Heart left ventricle (tissue), 16 donors: Measurements from ENCODE around the gene COL2A1. TPM values are rescaled to one million over a fixed set of nuclear protein-coding genes. Genes with fewer than 3 reads are reported as not detected.

Experiments used
- ATAC-seq, 4 donors: fragments of 200-7000 bp; cut with Tn5 transposase; one replicate each; pipeline ENCODE4 v1.9.1; 2020 to 2022; ENCODE audit warnings: moderate library complexity in 4 of 4, mild to moderate bottlenecking in 3 of 4, moderate number of reproducible peaks in 1 of 4
- DNase-seq, 5 donors: peaks; one replicate each; pipeline ENCODE4 v3.0.0-alpha.2; 2020
- H3K27ac ChIP-seq, 12 donors: fragments of 200-600 bp; sonication (generic) in 4 of 12; one replicate each; pipeline versions ENCODE4 v1.5.0 to v1.8.0; 2016 to 2022; ENCODE audit warnings: mild to moderate bottlenecking in 2 of 12
- H3K27me3 ChIP-seq, 9 donors: fragments of 200-600 bp; sonication (generic) in 2 of 9; one replicate each; pipeline versions ENCODE4 v1.5.1 to v1.8.0; 2016 to 2022; ENCODE audit warnings: mild to moderate bottlenecking in 3 of 9
- H3K36me3 ChIP-seq, 9 donors: fragments of 200-600 bp; sonication (generic) in 2 of 9; one replicate each; pipeline versions ENCODE4 v1.5.0 to v1.8.0; 2018 to 2022; ENCODE audit warnings: mild to moderate bottlenecking in 2 of 9
- H3K4me1 ChIP-seq, 12 donors: fragments of 200-600 bp; sonication (generic) in 4 of 12; one replicate each; pipeline versions ENCODE4 v1.5.0 to v1.8.0; 2016 to 2022; ENCODE audit warnings: mild to moderate bottlenecking in 3 of 12
- H3K4me3 ChIP-seq, 12 donors: fragments of 200-600 bp; sonication (generic) in 4 of 12; one replicate each; pipeline versions ENCODE4 v1.5.0 to v1.8.0; 2017 to 2022; ENCODE audit warnings: mild to moderate bottlenecking in 9 of 12, moderate library complexity in 4 of 12
- H3K9me3 ChIP-seq, 12 donors: fragments of 200-600 bp; sonication (generic) in 4 of 12; one replicate each; pipeline versions ENCODE4 v1.5.0 to v1.8.0; 2016 to 2022; ENCODE audit warnings: mild to moderate bottlenecking in 1 of 12
- CTCF ChIP-seq, 12 donors: fragments of 200-600 bp; sonication (generic) in 4 of 12; IDR thresholded peaks; one replicate each; pipeline versions ENCODE4 v1.5.0 to v1.8.0; 2018 to 2022; ENCODE audit warnings: antibody characterized with exemption in 12 of 12, mild to moderate bottlenecking in 5 of 12
- POLR2A ChIP-seq, 2 donors: fragments of 450-650 bp; IDR thresholded peaks; one replicate each; pipeline ENCODE4 v1.6.1; 2017; ENCODE audit warnings: antibody characterized with exemption in 2 of 2, mild to moderate bottlenecking in 2 of 2, moderate library complexity in 2 of 2
- WGBS, 4 donors: extraction: QIAGEN DNeasy Blood & Tissue Kit in 2 of 4; methylation state at CpG; one replicate each; pipeline versions ENCODE4 v1.1.5 to v1.1.7; 2013 to 2018; 5-methylcytosine and 5-hydroxymethylcytosine counted together
- intact Hi-C, 10 donors: fragments of 100-400 bp; cut with DNase I; formaldehyde crosslinking; loops; one replicate each; pipeline versions ENCODE4 v1.11.1 to v1.14.2; 2022
- polyA plus RNA-seq, 2 donors: library from polyadenylated mRNA; stranded (reverse); fragments of 200-250 nt; gene quantifications; one replicate each; pipeline ENCODE4 v1.2.3, GENCODE V29; 2013
- total RNA-seq, 9 donors: library from RNA; depleted of rRNA in 2 of 9; stranded (reverse); fragments of >200 nt in 2 of 9; fragmentation: NEBNext Ultra II Directional in 3 of 9; extraction: Animal tissue kit (Norgen Biotek cat#: 25700) in 3 of 9; gene quantifications; one replicate each; pipeline versions ENCODE4 v1.1.0 to v1.2.4, GENCODE V29; 2016 to 2023
- donor health status: ischemic (EF 13 %, LVEDD 7.1; RV severe dilation, severe dysfunction).
- donor health status: healthy with polysubstance abuse.
- donor health status: DM: no; HTN: yes; CAD: no.
- donor health status: DM: no; HTN: no; CAD: no.
- donor health status: ischemic (EF 25% LVEDD 6.9; RV normal size, moderate dysfunction).
- donor health status: ischemic (EF 25% LVEDD 5.7; RV mildly dilated, moderate dysfunction).
- donor health status: healthy.
- donor health status: DM: yes; HTN: yes; CAD: no.
- donor health status: ischemic (EF 35%, LVEDD 5.7; RV mildly dilated, moderate dysfunction).
- donor health status: nonischemic (EF 11% LVEDD 7.7; RV severe dilation, severe dysfunction).
- donor health status: DM: yes; HTN: yes; CAD: no.
- donor health status: PGD.
- donor health status: ischemic (EF 29% LVEDD 5.4; RV normal size, mild dysfunction).
- donor health status: nonischemic (EF 23%, LVEDD 6.1; RV moderate dilation, normal function).

COL2A1 gene
- total and polyA plus RNA-seq, 11 donors, result 0.04 to 0.39 (median 0.05) TPM; not detected in 8

GRCh38 chr12:47955059-47955458 lies 49.2 kb downstream of the COL2A1 start:
- Histone ChIP-seq H3K27ac (no peak overlapping the region), H3K4me1 (no peaks in the 10 kb centered on the region), H3K27me3 (no peaks in the 10 kb centered on the region), H3K36me3 (no peaks in the 10 kb centered on the region), H3K4me3 (no peak overlapping the region), H3K9me3 (no peaks in the 10 kb centered on the region)
- intact Hi-C loops, result loop anchor here in 2 of 10 donors (10.0 kb wide), 2 partner anchors 240 to 300 kb away; no protein-coding TSS in a partner anchor
- DNase-seq (no peak), ATAC-seq (no peak)
- 68 to 80% (median 77%) methylated on average over 3 of the region's 3 CpGs for WGBS, 4 donors
- TF ChIP-seq POLR2A (IDR thresholded peaks at IDR 0.05) (no peak), CTCF (IDR thresholded peaks at IDR 0.05) (no peak)

DNA sequence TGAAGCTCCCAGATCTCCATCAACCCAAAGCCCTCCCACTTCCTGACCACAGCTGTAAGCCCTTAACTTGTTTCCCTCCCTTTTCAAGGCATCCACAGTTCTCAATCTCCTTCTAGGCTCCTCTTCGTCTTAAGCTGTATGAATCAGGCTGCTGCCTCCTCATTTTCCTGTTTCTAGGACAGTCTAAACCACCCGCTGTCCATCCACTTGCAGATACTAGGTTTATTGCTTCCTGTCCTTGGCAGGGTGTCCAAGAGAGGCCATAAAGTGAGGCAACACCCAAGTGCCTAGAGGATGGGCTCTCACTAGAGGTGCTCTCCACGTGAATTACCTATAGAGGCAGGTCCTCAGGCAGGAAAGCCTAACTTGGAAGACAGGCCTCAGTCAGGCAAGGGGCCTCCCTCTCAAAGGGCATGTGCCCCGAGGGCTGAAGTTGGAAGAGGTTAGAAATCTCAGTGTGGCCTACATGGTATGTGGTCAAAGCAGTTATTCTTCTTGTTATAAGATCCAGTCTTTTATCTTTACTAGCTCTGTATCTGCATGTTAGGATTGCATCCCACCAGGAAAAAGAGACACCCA lies 49.7 kb downstream of the COL2A1 start:
- Histone ChIP-seq H3K4me1 (peaks cover 0 to 3% (median 0%) of the 10 kb centered on the region in 12 donors), H3K27ac (no peak overlapping the region), H3K27me3 (no peaks in the 10 kb centered on the region), H3K4me3 (no peak overlapping the region), H3K9me3 (no peaks in the 10 kb centered on the region), H3K36me3 (no peaks in the 10 kb centered on the region)
- intact Hi-C loops, result loop anchor here in 2 of 10 donors (10.0 kb wide), 2 partner anchors 240 to 300 kb away; no protein-coding TSS in a partner anchor
- TF ChIP-seq CTCF (IDR thresholded peaks at IDR 0.05) (no peak), POLR2A (IDR thresholded peaks at IDR 0.05) (no peak)
- ATAC-seq (no peak), DNase-seq (no peak)
- 83 to 88% (median 86%) methylated on average over 4 of the region's 4 CpGs for WGBS, 4 donors

GRCh38 chr12:47954058-47954457 lies 50.2 kb downstream of the COL2A1 start:
- H3K9me3 ChIP-seq, result no peaks in the 10 kb centered on the region
- H3K4me1 ChIP-seq, result peaks cover 0 to 8% (median 2%) of the 10 kb centered on the region in 12 donors
- no peaks in the 10 kb centered on the region for H3K36me3 ChIP-seq
- no peak overlapping the region for H3K27ac ChIP-seq
- TF ChIP-seq POLR2A (IDR thresholded peaks at IDR 0.05), result no peak
- no peak for TF ChIP-seq CTCF (IDR thresholded peaks at IDR 0.05)
- H3K27me3 ChIP-seq, result no peaks in the 10 kb centered on the region
- WGBS, 4 donors, result 92 to 99% (median 92%) methylated on average over 8 of the region's 8 CpGs
- DNase-seq (no peak), ATAC-seq (no peak)
- intact Hi-C loops, result loop anchor here in 2 of 10 donors (10.0 kb wide), 2 partner anchors 239 to 299 kb away; no protein-coding TSS in a partner anchor
- no peak overlapping the region for H3K4me3 ChIP-seq

DNA sequence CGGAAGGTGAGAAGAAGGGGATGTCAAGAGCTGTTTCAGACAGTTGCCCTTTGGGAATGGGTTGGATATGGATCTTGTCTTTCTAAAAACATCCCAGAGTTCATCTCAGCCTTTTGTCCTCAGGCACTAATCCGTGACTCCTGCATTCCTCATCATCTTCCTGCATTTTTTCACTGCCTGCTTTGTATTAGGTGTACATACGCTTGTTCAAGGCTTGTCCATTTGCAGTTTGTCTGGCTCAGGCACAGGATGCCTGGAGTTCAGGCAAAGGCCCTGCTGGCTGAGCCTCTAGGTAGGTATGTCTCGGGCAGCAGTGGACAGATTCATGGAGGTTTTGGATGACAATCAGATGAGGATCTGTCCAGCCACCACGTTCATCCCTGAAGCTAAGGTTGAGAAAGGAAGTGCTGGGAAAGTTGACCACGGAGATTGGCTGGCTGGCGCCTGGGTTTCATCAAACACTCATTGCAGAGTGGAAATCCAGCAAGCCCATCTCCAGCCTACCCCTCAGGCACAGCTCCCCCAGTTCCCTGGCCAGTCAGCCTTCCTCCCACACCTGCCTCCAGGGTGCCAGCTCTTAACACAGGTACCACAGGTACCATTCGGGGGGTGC lies 53.3 kb downstream of the COL2A1 start:
- no peaks in the 10 kb centered on the region for H3K27me3 ChIP-seq
- no peaks in the 10 kb centered on the region for H3K36me3 ChIP-seq
- H3K9me3 ChIP-seq, result no peaks in the 10 kb centered on the region
- H3K4me1 ChIP-seq, result peaks cover 0 to 17% (median 2%) of the 10 kb centered on the region in 12 donors
- no peak overlapping the region for H3K4me3 ChIP-seq
- no peak for DNase-seq
- TF ChIP-seq CTCF (IDR thresholded peaks at IDR 0.05) (no peak), POLR2A (IDR thresholded peaks at IDR 0.05) (no peak)
- ATAC-seq, result no peak
- WGBS, 4 donors, result 72 to 78% (median 76%) methylated on average over 8 of the region's 8 CpGs
- intact Hi-C loops, result loop anchor here in 2 of 10 donors (10.0 kb wide), 2 partner anchors 236 to 296 kb away; no protein-coding TSS in a partner anchor
- no peak overlapping the region for H3K27ac ChIP-seq
